AG04450 (cell line): Measurements from ENCODE around the gene METTL9. TPM values are rescaled to one million over a fixed set of nuclear protein-coding genes. Genes with fewer than 3 reads are reported as not detected.
"Not testable (repeated sequence)": the region's sequence is repeated elsewhere in the genome, so short reads cannot be mapped to it uniquely, and the experiment has no call there.

Experiments
- CTCF ChIA-PET: fragments of 300-600, 350-600 bp; formaldehyde crosslinking; extraction: SDS; loops from one replicate; lab custom pipeline; 2022; ENCODE audit warnings: antibody characterized with exemption, inconsistent platforms; lab: Charles Lee
- POLR2A ChIA-PET: fragments of 350-600 bp; formaldehyde crosslinking; extraction: SDS; loops from one replicate; lab custom pipeline; 2021; ENCODE audit warnings: antibody characterized with exemption, inconsistent platforms; lab: Yijun Ruan, JAX
- DNase-seq: peaks from one replicate; pipeline ENCODE4 v3.0.0-alpha.2; 2011; ENCODE audit warnings: low read depth, low spot score
- H3K27ac ChIP-seq: one replicate; pipeline ENCODE4 v1.5.1; 2012; ENCODE audit warnings: low read depth, low read length, control low read depth
- H3K27me3 ChIP-seq: one replicate; pipeline ENCODE4 v1.6.0; 2012; ENCODE audit warnings: low read length; ENCODE audit not compliant: control insufficient read depth, insufficient read depth
- H3K4me3 ChIP-seq: 2 replicates; pipeline ENCODE4 v1.5.1; 2011; ENCODE audit warnings: mild to moderate bottlenecking, low read depth, low read length, control low read depth
- H3K9me3 ChIP-seq: 2 replicates; pipeline ENCODE4 v1.5.1; 2012; ENCODE audit warnings: low read length; ENCODE audit not compliant: control insufficient read depth, insufficient read depth
- CTCF ChIP-seq: IDR thresholded peaks from 2 replicates; pipeline ENCODE4 v1.5.1; 2011; ENCODE audit warnings: low read depth, low read length, control low read depth, inconsistent platforms
- polyA minus RNA-seq: library from RNA; depleted of rRNA, polyadenylated mRNA; stranded (reverse); fragments of >200 nt; gene quantifications from 2 replicates; pipeline ENCODE4 v1.2.3, GENCODE V29; 2011; rRNA and poly(A)+ RNA removed
- polyA plus RNA-seq: library from polyadenylated mRNA; depleted of rRNA; stranded (reverse); fragments of >200 nt; gene quantifications from 2 replicates; pipeline ENCODE4 v1.2.3, GENCODE V29; 2011; rRNA removed

METTL9 gene
- polyA plus RNA-seq (102 and 142 TPM in 2 replicates), polyA minus RNA-seq (26.4 and 40.5 TPM in 2 replicates)

- peak within 1 kb of the TSS; percentile 90 for H3K4me3 ChIP-seq
- H3K9me3 ChIP-seq, result no peaks in the 10 kb centered on the region
- DNase-seq, result peak; percentile 86
- TF ChIP-seq CTCF, result no peak
- H3K27me3 ChIP-seq, result no peaks in the 10 kb centered on the region
- H3K27ac ChIP-seq, result peak within 1 kb of the TSS; percentile 62
- ChIA-PET POLR2A (no interaction called here), CTCF (interaction anchor here (2.0 kb wide), 1 partner anchor 58 kb away, joined by 8 read pairs; no protein-coding TSS in a partner anchor)
These were observed at the start of gene METTL9 for GRCh38 chr16:21599122-21600030. METTL9 (plus strand) TSS chr16:21599577; CDS start chr16:21599734, 157 bp downstream.

- POLR2A ChIA-PET, H3K4me3 ChIP-seq, DNase-seq, CTCF ChIA-PET, H3K9me3 ChIP-seq, H3K27me3 ChIP-seq, H3K27ac ChIP-seq: not testable (repeated sequence)
These were observed 49.4 kb upstream of the METTL9 start for GRCh38 chr16:21549975-21550374.

- H3K27ac ChIP-seq, H3K9me3 ChIP-seq, H3K4me3 ChIP-seq, DNase-seq, POLR2A ChIA-PET, CTCF ChIA-PET, H3K27me3 ChIP-seq: not testable (repeated sequence)
These were observed 48.9 kb upstream of the METTL9 start for GRCh38 chr16:21550435-21550834.

GRCh38 chr16:21551076-21551475, 48.3 kb upstream of the METTL9 start:
- H3K4me3 ChIP-seq, POLR2A ChIA-PET, DNase-seq, CTCF ChIA-PET, H3K9me3 ChIP-seq, H3K27ac ChIP-seq, H3K27me3 ChIP-seq: not testable (repeated sequence)

- POLR2A ChIA-PET, H3K27ac ChIP-seq: not testable (repeated sequence)
- CTCF ChIA-PET, result interaction anchor here (0.6 kb wide), 1 partner anchor 786 kb away, joined by 4 read pairs; no protein-coding TSS in a partner anchor
These were observed 47.8 kb upstream of the METTL9 start for GRCh38 chr16:21551600-21551999.

GRCh38 chr16:21553481-21554296, 45.7 kb upstream of the METTL9 start:
- peaks cover 20% of the 10 kb centered on the region for H3K27me3 ChIP-seq
- H3K9me3 ChIP-seq, DNase-seq, POLR2A ChIA-PET, H3K4me3 ChIP-seq, H3K27ac ChIP-seq: not testable (repeated sequence)
- CTCF ChIA-PET, result interaction anchor here (0.6 to 1.1 kb wide), 7 partner anchors 10 to 1894 kb away, joined by 3 to 9 read pairs (median 4); partner anchors contain the start of gene EEF2K

More at GRCh38 chr16:21551600-21551999, 47.8 kb upstream of the METTL9 start:
- not testable (repeated sequence) for H3K9me3 ChIP-seq, H3K4me3 ChIP-seq, DNase-seq
- H3K27me3 ChIP-seq, result peaks cover 11% of the 10 kb centered on the region
